ENCODE results near the gene ADAMTS3.

ADAMTS3 gene

GRCh38 chr4:72394012-72394663 lies 174.9 kb downstream of the ADAMTS3 start:
- DNase-seq = no peak

GRCh38 chr4:72391281-72391680 lies 177.7 kb downstream of the ADAMTS3 start:
- DNase-seq = no peak

- no peak for DNase-seq
These were observed 178.6 kb downstream of the ADAMTS3 start for GRCh38 chr4:72390409-72390808.

- no peak for DNase-seq
These were observed 180.5 kb downstream of the ADAMTS3 start for GRCh38 chr4:72388521-72388920.

- DNase-seq = no peak
These were observed 181.1 kb downstream of the ADAMTS3 start for GRCh38 chr4:72387959-72388358.

GRCh38 chr4:72383439-72383838 lies 185.6 kb downstream of the ADAMTS3 start:
- no peak for DNase-seq

GRCh38 chr4:72378901-72379300 lies 190.1 kb downstream of the ADAMTS3 start:
- no peak for DNase-seq

- no peak for DNase-seq
These were observed 191.4 kb downstream of the ADAMTS3 start for GRCh38 chr4:72377491-72378194.

- no peak for DNase-seq
These were observed 192.1 kb downstream of the ADAMTS3 start for GRCh38 chr4:72376901-72377300.

- no peak for DNase-seq
These were observed 193.8 kb downstream of the ADAMTS3 start for GRCh38 chr4:72375073-72375736.

- no peak for DNase-seq
These were observed 194.9 kb downstream of the ADAMTS3 start for GRCh38 chr4:72374159-72374558.

GRCh38 chr4:72366601-72367000 lies 202.4 kb downstream of the ADAMTS3 start:
- no peak for DNase-seq

- no peak for DNase-seq
These were observed 203.0 kb downstream of the ADAMTS3 start for GRCh38 chr4:72365981-72366380.

GRCh38 chr4:72365016-72365415 lies 204.0 kb downstream of the ADAMTS3 start:
- DNase-seq = no peak

- DNase-seq = no peak
These were observed 208.9 kb downstream of the ADAMTS3 start for GRCh38 chr4:72360075-72360474.

GRCh38 chr4:72358483-72358882 lies 210.5 kb downstream of the ADAMTS3 start:
- DNase-seq = no peak

GRCh38 chr4:72357908-72358307 lies 211.1 kb downstream of the ADAMTS3 start:
- DNase-seq = no peak

GRCh38 chr4:72352711-72353110 lies 216.3 kb downstream of the ADAMTS3 start:
- DNase-seq = no peak

- no peak for DNase-seq
These were observed 217.5 kb downstream of the ADAMTS3 start for GRCh38 chr4:72351521-72351920.

GRCh38 chr4:72348701-72349100 lies 220.3 kb downstream of the ADAMTS3 start:
- DNase-seq = no peak

- DNase-seq = no peak
These were observed 224.6 kb downstream of the ADAMTS3 start for GRCh38 chr4:72344418-72344817.

- DNase-seq = no peak
These were observed 227.6 kb downstream of the ADAMTS3 start for GRCh38 chr4:72341432-72341820.

GRCh38 chr4:72340803-72341431 lies 228.1 kb downstream of the ADAMTS3 start:
- DNase-seq = no peak

- no peak for DNase-seq
These were observed 231.0 kb downstream of the ADAMTS3 start for GRCh38 chr4:72338060-72338459.
